SK-N-SH (cell line): ENCODE measurements around the gene ATPAF2.

Experiments
- CHD2 ChIP-seq: fragments of 150-350 bp; IDR thresholded peaks from 2 replicates; pipeline ENCODE4 v1.6.1; 2018; ENCODE audit warnings: low read length; ENCODE audit not compliant: partially characterized antibody
- CTCF ChIP-seq: fragments of 200-600 bp; sonication (generic); IDR thresholded peaks from 2 replicates; pipeline ENCODE4 v1.6.1; 2017; ENCODE audit warnings: antibody characterized with exemption, mild to moderate bottlenecking, moderate library complexity
- GABPA ChIP-seq: IDR thresholded peaks from 2 replicates; pipeline ENCODE4 v1.4.0; 2012; ENCODE audit warnings: low read depth, mild to moderate bottlenecking
- JUND ChIP-seq: IDR thresholded peaks from 2 replicates; pipeline ENCODE4 v1.4.0; 2012
- MEF2A ChIP-seq: IDR thresholded peaks from 2 replicates; pipeline ENCODE4 v1.4.0; 2012; ENCODE audit warnings: low read depth, borderline replicate concordance
- NFIC ChIP-seq: IDR thresholded peaks from 2 replicates; pipeline ENCODE4 v1.4.0; 2012; ENCODE audit warnings: borderline replicate concordance
- NRF1 ChIP-seq: IDR thresholded peaks from 2 replicates; pipeline ENCODE4 v1.6.1; 2012; ENCODE audit warnings: low read depth, mild to moderate bottlenecking, low read length
- PBX3 ChIP-seq: IDR thresholded peaks from 2 replicates; pipeline ENCODE4; 2012
- SIN3A ChIP-seq: IDR thresholded peaks from 2 replicates; pipeline ENCODE4 v1.6.1; 2012; ENCODE audit warnings: low read depth, mild to moderate bottlenecking, low read length, moderate library complexity, borderline replicate concordance
- SMC3 ChIP-seq: IDR thresholded peaks from 2 replicates; pipeline ENCODE4 v1.6.1; 2012; ENCODE audit warnings: low read depth, low read length, improper control_type of control experiment
- TAF1 ChIP-seq: IDR thresholded peaks from 2 replicates; pipeline ENCODE4 v1.6.1; 2012; ENCODE audit warnings: low read depth, mild to moderate bottlenecking, low read length, moderate library complexity, borderline replicate concordance
- TF ChIP-seq, protein P1 (sequence below): IDR thresholded peaks from 2 replicates; pipeline ENCODE4 v1.4.0; 2012; ENCODE audit warnings: low read depth

- no peak for TF ChIP-seq CTCF
- no peak for TF ChIP-seq JUND
- TF ChIP-seq, protein P1, sequence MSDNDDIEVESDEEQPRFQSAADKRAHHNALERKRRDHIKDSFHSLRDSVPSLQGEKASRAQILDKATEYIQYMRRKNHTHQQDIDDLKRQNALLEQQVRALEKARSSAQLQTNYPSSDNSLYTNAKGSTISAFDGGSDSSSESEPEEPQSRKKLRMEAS = no peak
- TF ChIP-seq TAF1 = no peak
- no peak for TF ChIP-seq GABPA
- TF ChIP-seq CHD2 = no peak
- TF ChIP-seq SMC3 = no peak
- no peak for TF ChIP-seq PBX3
- TF ChIP-seq MEF2A = no peak
- no peak for TF ChIP-seq SIN3A
- TF ChIP-seq NFIC = no peak
- TF ChIP-seq NRF1 = no peak
Measured at GRCh38 chr17:17983376-17983775, 55.6 kb downstream of the ATPAF2 start.
